CD14-positive monocyte (primary cell): Measurements from ENCODE around the gene FOXK2. TPM values are rescaled to one million over a fixed set of nuclear protein-coding genes. Genes with fewer than 3 reads are reported as not detected.
A peak's percentile ranks its signal among the peaks of the same experiment; 100 is the strongest.

Source experiments
- DNase-seq, 3 donors: peaks; one replicate each; pipeline ENCODE4 v3.0.0-alpha.2; 2011 to 2022
- H2AFZ ChIP-seq: 2 replicates; pipeline ENCODE4 v1.6.0; 2012; ENCODE audit warnings: mild to moderate bottlenecking, low read depth, low read length, inconsistent platforms; ENCODE audit not compliant: insufficient read depth, poor library complexity, severe bottlenecking
- H3K27ac ChIP-seq, 2 donors: 1 replicate in 1 of 2; 2 replicates in 1 of 2; pipeline ENCODE4 v1.5.1; 2012 to 2013; ENCODE audit warnings: low read length in 2 of 2, control low read depth in 1 of 2, inconsistent platforms in 1 of 2, low read depth in 1 of 2, mild to moderate bottlenecking in 1 of 2
- H3K27me3 ChIP-seq, 2 donors: one replicate each; pipeline versions ENCODE4 v1.6.0 to v1.6.1; 2011 to 2013; ENCODE audit warnings: low read length in 2 of 2; ENCODE audit not compliant: control insufficient read depth in 2 of 2, insufficient read depth in 2 of 2
- H3K36me3 ChIP-seq, 2 donors: replicated peaks in 1 of 2; 1 replicate in 1 of 2; 2 replicates in 1 of 2; pipeline versions ENCODE4 v1.5.1 to v1.6.1; 2012 to 2013; ENCODE audit warnings: low read length in 2 of 2, control low read depth in 1 of 2, inconsistent platforms in 1 of 2, mild to moderate bottlenecking in 1 of 2; ENCODE audit not compliant: insufficient read depth in 2 of 2, control insufficient read depth in 1 of 2
- H3K4me1 ChIP-seq, 2 donors: 1 replicate in 1 of 2; 2 replicates in 1 of 2; pipeline versions ENCODE4 v1.5.1 to v1.6.1; 2012 to 2013; ENCODE audit warnings: low read length in 2 of 2, control low read depth in 1 of 2, inconsistent platforms in 1 of 2, mild to moderate bottlenecking in 1 of 2, moderate library complexity in 1 of 2; ENCODE audit not compliant: insufficient read depth in 2 of 2, control insufficient read depth in 1 of 2
- H3K4me2 ChIP-seq: replicated peaks from 2 replicates; pipeline ENCODE3; 2012; ENCODE audit warnings: low read length, moderate library complexity, mild to moderate bottlenecking; ENCODE audit not compliant: poor library complexity, severe bottlenecking; ENCODE audit errors: extremely low read depth
- H3K4me3 ChIP-seq, 3 experiments: fragments of 200-600 bp in 1 of 3; sonication (generic) in 1 of 3; replicated peaks in 1 of 3; 1 replicate in 2 of 3; 2 replicates in 1 of 3; pipeline ENCODE4 v1.5.1; 2011 to 2013; ENCODE audit warnings: low read length in 3 of 3, mild to moderate bottlenecking in 3 of 3, control low read depth in 2 of 3, low read depth in 2 of 3, inconsistent platforms in 1 of 3, moderate library complexity in 1 of 3
- H3K79me2 ChIP-seq: 2 replicates; pipeline ENCODE4 v1.6.0; 2012; ENCODE audit warnings: mild to moderate bottlenecking, control low read depth, inconsistent platforms, low read length, moderate library complexity; ENCODE audit not compliant: insufficient read depth
- H3K9ac ChIP-seq: 2 replicates; pipeline ENCODE4 v1.6.0; 2017; ENCODE audit warnings: low read length, mild to moderate bottlenecking; ENCODE audit not compliant: insufficient read depth, poor library complexity, severe bottlenecking
- H3K9me3 ChIP-seq, 2 donors: replicated peaks in 1 of 2; 1 replicate in 1 of 2; 2 replicates in 1 of 2; pipeline versions ENCODE4 v1.5.1 to v1.6.1; 2012 to 2013; ENCODE audit warnings: low read length in 2 of 2, control low read depth in 1 of 2; ENCODE audit not compliant: control insufficient read depth in 1 of 2, insufficient read depth in 1 of 2
- H4K20me1 ChIP-seq: 2 replicates; pipeline ENCODE4 v1.6.0; 2012; ENCODE audit warnings: mild to moderate bottlenecking, low read length, control low read depth, moderate library complexity; ENCODE audit not compliant: insufficient read depth
- H3K27ac Mint-ChIP-seq, 7 donors: one replicate each; pipeline ENCODE4 v1.8.0; 2020; ENCODE audit warnings: mild to moderate bottlenecking in 7 of 7, mixed read lengths in 7 of 7, moderate library complexity in 6 of 7, inconsistent platforms in 2 of 7
- H3K27me3 Mint-ChIP-seq, 3 donors: one replicate each; pipeline ENCODE4 v1.8.0; 2021 to 2022; ENCODE audit warnings: low read depth in 3 of 3, mild to moderate bottlenecking in 3 of 3, mixed read lengths in 3 of 3, moderate library complexity in 3 of 3, inconsistent platforms in 1 of 3
- H3K36me3 Mint-ChIP-seq, 2 donors: one replicate each; pipeline ENCODE4 v1.8.0; 2020; ENCODE audit warnings: mixed read lengths in 2 of 2, inconsistent platforms in 1 of 2, mild to moderate bottlenecking in 1 of 2
- H3K4me1 Mint-ChIP-seq: one replicate; pipeline ENCODE4 v1.8.0; 2020; ENCODE audit warnings: mild to moderate bottlenecking, mixed read lengths
- H3K4me3 Mint-ChIP-seq, 2 donors: one replicate each; pipeline ENCODE4 v1.8.0; 2020; ENCODE audit warnings: mild to moderate bottlenecking in 2 of 2, mixed read lengths in 2 of 2, moderate library complexity in 1 of 2
- H3K9me3 Mint-ChIP-seq, 7 donors: one replicate each; pipeline ENCODE4 v1.8.0; 2020 to 2022; ENCODE audit warnings: mixed read lengths in 7 of 7, mild to moderate bottlenecking in 6 of 7, moderate library complexity in 6 of 7, inconsistent platforms in 2 of 7
- WGBS: methylation state at CpG from one replicate; pipeline ENCODE4 v1.1.5; 2013; ENCODE audit warnings: missing lambda C conversion rate; ENCODE audit not compliant: insufficient coverage; 5-methylcytosine and 5-hydroxymethylcytosine counted together
- intact Hi-C, 2 donors: fragments of 100-400 bp; cut with micrococcal nuclease; formaldehyde crosslinking; loops; one replicate each; pipeline versions ENCODE4 v1.15.0 to v1.15.1; 2023
- polyA plus RNA-seq, 3 donors: library from polyadenylated mRNA; depleted of rRNA in 1 of 3; unstranded in 2 of 3; stranded (reverse) in 1 of 3; fragments of 300-500 nt in 2 of 3; fragments of >200 nt in 1 of 3; fragmentation: Illumina TruSeq in 2 of 3; gene quantifications; 1 replicate in 2 of 3; 2 replicates in 1 of 3; pipeline ENCODE4 v1.2.3, GENCODE V29; 2012 to 2021
- TF ChIP-seq, protein P1 (sequence below): fragments of 200-600 bp; IDR thresholded peaks from one replicate; pipeline ENCODE4 v1.8.0; 2022; ENCODE audit warnings: antibody characterized with exemption, mild to moderate bottlenecking

Gene FOXK2
- polyA plus RNA-seq, 3 donors: 3.5 to 18.4 (median 4.7) TPM

DNA sequence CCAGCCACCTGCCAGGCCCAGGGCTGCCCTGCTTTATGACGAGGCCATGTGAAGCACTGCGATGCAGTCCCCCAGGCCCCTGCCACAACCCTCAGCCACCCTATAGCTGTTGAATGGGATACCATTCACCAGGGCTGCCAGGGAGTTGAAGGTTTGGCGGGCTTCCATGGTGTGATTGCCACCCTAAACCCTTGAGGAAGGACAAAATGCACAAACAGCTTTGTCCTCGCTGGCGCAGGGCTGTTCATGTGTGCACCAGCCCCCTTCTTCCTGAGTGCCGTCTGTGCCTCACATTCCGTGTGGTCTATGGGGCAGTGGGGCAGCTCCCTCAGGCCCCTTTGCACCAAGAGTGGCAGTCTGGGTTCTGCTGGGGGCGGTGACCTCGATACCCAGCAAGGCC is 35.7 kb upstream of the FOXK2 start:
- H3K4me1 ChIP-seq: no peaks in the 10 kb centered on the region
- WGBS: 93% methylated on average over 5 of the region's 9 CpGs

DNA sequence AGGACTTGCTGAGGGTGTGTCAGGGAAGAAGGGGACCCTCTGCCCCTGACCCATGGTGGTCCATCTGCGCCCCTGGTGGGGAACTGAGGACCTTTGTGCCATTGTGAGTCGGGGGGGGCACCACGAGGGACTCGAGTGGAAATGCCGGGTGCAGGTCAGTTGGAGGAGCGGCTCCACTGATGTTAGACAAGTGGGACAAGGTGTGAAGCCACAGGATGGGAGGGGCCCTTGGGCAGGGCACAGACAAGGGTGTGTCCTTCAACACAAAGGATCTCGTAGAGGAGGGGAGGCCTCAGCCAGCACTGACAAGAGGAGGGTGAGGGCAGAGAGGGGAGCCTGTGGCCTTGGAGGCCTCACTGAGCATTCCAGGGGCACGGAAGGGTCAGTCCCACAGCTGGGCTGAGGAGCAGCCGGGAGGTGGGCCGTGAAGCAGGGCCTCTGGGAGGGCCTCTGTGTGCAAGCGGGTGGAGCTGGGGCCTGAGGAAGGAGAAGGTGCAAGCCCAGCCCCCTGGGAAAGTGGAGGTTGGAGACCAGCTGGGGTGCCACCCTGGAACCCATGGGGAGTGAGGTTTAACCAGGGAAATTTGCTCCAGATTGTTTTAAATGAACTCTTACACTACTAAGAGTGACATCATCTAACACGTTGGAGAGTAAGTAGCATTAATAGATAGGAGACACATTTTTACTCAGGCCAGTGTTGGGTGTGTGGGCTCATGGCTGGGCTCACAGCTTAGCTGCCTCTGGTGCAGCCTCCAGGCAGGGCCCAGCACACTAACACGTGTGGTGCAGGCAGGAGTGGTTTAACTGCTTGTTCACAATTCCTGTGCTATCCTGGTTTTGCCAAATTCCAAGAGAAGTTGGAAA is 33.1 kb upstream of the FOXK2 start:
- Mint-ChIP-seq H3K36me3 (peaks cover 77 to 81% of the 10 kb centered on the region in 2 donors), H3K4me3 (no peak overlapping the region), H3K4me1 (peaks cover 2% of the 10 kb centered on the region), H3K27me3 (no peaks in the 10 kb centered on the region), H3K9me3 (no peaks in the 10 kb centered on the region), H3K27ac (peak overlapping the region in 3 of 7 donors; percentile 12 to 76 (median 14))
- TF ChIP-seq, protein P1, sequence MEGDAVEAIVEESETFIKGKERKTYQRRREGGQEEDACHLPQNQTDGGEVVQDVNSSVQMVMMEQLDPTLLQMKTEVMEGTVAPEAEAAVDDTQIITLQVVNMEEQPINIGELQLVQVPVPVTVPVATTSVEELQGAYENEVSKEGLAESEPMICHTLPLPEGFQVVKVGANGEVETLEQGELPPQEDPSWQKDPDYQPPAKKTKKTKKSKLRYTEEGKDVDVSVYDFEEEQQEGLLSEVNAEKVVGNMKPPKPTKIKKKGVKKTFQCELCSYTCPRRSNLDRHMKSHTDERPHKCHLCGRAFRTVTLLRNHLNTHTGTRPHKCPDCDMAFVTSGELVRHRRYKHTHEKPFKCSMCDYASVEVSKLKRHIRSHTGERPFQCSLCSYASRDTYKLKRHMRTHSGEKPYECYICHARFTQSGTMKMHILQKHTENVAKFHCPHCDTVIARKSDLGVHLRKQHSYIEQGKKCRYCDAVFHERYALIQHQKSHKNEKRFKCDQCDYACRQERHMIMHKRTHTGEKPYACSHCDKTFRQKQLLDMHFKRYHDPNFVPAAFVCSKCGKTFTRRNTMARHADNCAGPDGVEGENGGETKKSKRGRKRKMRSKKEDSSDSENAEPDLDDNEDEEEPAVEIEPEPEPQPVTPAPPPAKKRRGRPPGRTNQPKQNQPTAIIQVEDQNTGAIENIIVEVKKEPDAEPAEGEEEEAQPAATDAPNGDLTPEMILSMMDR: no peak
- no peak for DNase-seq
- Histone ChIP-seq H3K27ac (no peak overlapping the region), H3K79me2 (no peaks in the 10 kb centered on the region), H2AFZ (no peak overlapping the region), H3K27me3 (no peaks in the 10 kb centered on the region), H3K9me3 (no peaks in the 10 kb centered on the region), H3K4me2 (no peak overlapping the region), H3K9ac (no peak overlapping the region), H3K4me3 (no peak overlapping the region), H4K20me1 (no peaks in the 10 kb centered on the region), H3K4me1 (no peaks in the 10 kb centered on the region), H3K36me3 (peaks cover 62 to 82% of the 10 kb centered on the region in 2 donors)
- WGBS: 99% methylated on average over 10 of the region's 13 CpGs
- intact Hi-C loops: no loop called here

More for the DNA sequence above, 35.7 kb upstream of the FOXK2 start:
- peaks cover 95 to 100% of the 10 kb centered on the region in 2 donors for H3K36me3 Mint-ChIP-seq
- no peaks in the 10 kb centered on the region for H3K27me3 Mint-ChIP-seq
- Histone ChIP-seq H3K79me2 (no peaks in the 10 kb centered on the region), H2AFZ (no peak overlapping the region), H3K27me3 (no peaks in the 10 kb centered on the region), H3K36me3 (peaks cover 85 to 100% of the 10 kb centered on the region in 2 donors), H3K9me3 (no peaks in the 10 kb centered on the region), H3K4me3 (no peak overlapping the region), H3K4me2 (no peak overlapping the region), H3K9ac (no peak overlapping the region), H4K20me1 (peaks cover 2% of the 10 kb centered on the region), H3K27ac (no peak overlapping the region)
- intact Hi-C loops: no loop called here
- peaks cover 4% of the 10 kb centered on the region for H3K4me1 Mint-ChIP-seq
- DNase-seq: no peak
- H3K9me3 Mint-ChIP-seq: no peaks in the 10 kb centered on the region
- TF ChIP-seq, protein P1: no peak
- no peak overlapping the region for H3K4me3 Mint-ChIP-seq
- H3K27ac Mint-ChIP-seq: no peak overlapping the region
